HPDE6-E6E7 (cell line): ENCODE results near the gene NKX3-2.

Experiments used
- DNase-seq: peaks from one replicate; pipeline ENCODE4 v3.0.0; 2011; ENCODE audit warnings: missing footprints; ENCODE audit errors: extremely low spot score

Gene NKX3-2

GRCh38 chr4:13545394-13545808, 1.1 kb upstream of the NKX3-2 start:
- no peak for DNase-seq

- DNase-seq, result peak; percentile 81
These were observed 492 bp upstream of the NKX3-2 start for GRCh38 chr4:13544606-13545393.

- no peak for DNase-seq
These were observed 1.1 kb downstream of the NKX3-2 start for GRCh38 chr4:13543032-13543838.

GRCh38 chr4:13542577-13543031, 1.7 kb downstream of the NKX3-2 start:
- no peak for DNase-seq

GRCh38 chr4:13541720-13542576, 2.4 kb downstream of the NKX3-2 start:
- DNase-seq, result no peak

- DNase-seq, result no peak
These were observed 3.1 kb downstream of the NKX3-2 start for GRCh38 chr4:13541176-13541604.

- DNase-seq, result no peak
These were observed 3.7 kb downstream of the NKX3-2 start for GRCh38 chr4:13540446-13541175.

- DNase-seq, result no peak
These were observed 4.5 kb downstream of the NKX3-2 start for GRCh38 chr4:13539619-13540445.

- DNase-seq, result no peak
These were observed 5.2 kb downstream of the NKX3-2 start for GRCh38 chr4:13539047-13539618.

GRCh38 chr4:13538427-13538973, 5.8 kb downstream of the NKX3-2 start:
- DNase-seq, result no peak

GRCh38 chr4:13537832-13538177, 6.5 kb downstream of the NKX3-2 start:
- DNase-seq, result no peak

GRCh38 chr4:13537011-13537831, 7.1 kb downstream of the NKX3-2 start:
- DNase-seq, result no peak

GRCh38 chr4:13536607-13537006, 7.7 kb downstream of the NKX3-2 start:
- no peak for DNase-seq

- DNase-seq, result no peak
These were observed 8.5 kb downstream of the NKX3-2 start for GRCh38 chr4:13535708-13536361.

GRCh38 chr4:13535118-13535517, 9.2 kb downstream of the NKX3-2 start:
- DNase-seq, result no peak

GRCh38 chr4:13534344-13535063, 9.8 kb downstream of the NKX3-2 start:
- DNase-seq, result no peak

- DNase-seq, result no peak
These were observed 10.5 kb downstream of the NKX3-2 start for GRCh38 chr4:13533670-13534343.
